Thyroid gland (tissue), 4 donors: Measurements from ENCODE around the gene MALL. TPM values are rescaled to one million over a fixed set of nuclear protein-coding genes. Genes with fewer than 3 reads are reported as not detected.
"Not testable (repeated sequence)": the region's sequence is repeated elsewhere in the genome, so short reads cannot be mapped to it uniquely, and the experiment has no call there.

ENCODE experiments used
- DNase-seq, 2 donors: peaks; one replicate each; pipeline ENCODE4 v3.0.0-alpha.2; 2019
- H3K27ac ChIP-seq, 3 donors: fragments of 200-600 bp; sonication (generic); 1 replicate in 2 of 3; 2 replicates in 1 of 3; pipeline ENCODE4 v1.5.1; 2016 to 2019; ENCODE audit warnings: mild to moderate bottlenecking in 1 of 3, moderate library complexity in 1 of 3
- H3K27me3 ChIP-seq: fragments of 200-600 bp; sonication (generic); one replicate; pipeline ENCODE4 v1.5.1; 2019
- H3K36me3 ChIP-seq, 2 donors: fragments of 200-600 bp; sonication (generic); one replicate each; pipeline ENCODE4 v1.5.1; 2016 to 2019
- H3K4me1 ChIP-seq, 2 donors: fragments of 200-600 bp; sonication (generic); one replicate each; pipeline ENCODE4 v1.5.1; 2017 to 2019
- H3K4me3 ChIP-seq, 3 donors: fragments of 200-600 bp; sonication (generic); replicated peaks in 1 of 3; 1 replicate in 2 of 3; 2 replicates in 1 of 3; pipeline ENCODE4 v1.5.1; 2016; ENCODE audit warnings: mild to moderate bottlenecking in 1 of 3
- H3K9me3 ChIP-seq: fragments of 200-600 bp; sonication (generic); one replicate; pipeline ENCODE4 v1.5.1; 2017
- WGBS, 2 donors: methylation state at CpG; one replicate each; pipeline ENCODE4 v1.1.5; 2017; 5-methylcytosine and 5-hydroxymethylcytosine counted together
- intact Hi-C: fragments of 100-400 bp; cut with DNase I; formaldehyde crosslinking; loops from one replicate; pipeline ENCODE4 v1.15.1; 2023
- total RNA-seq, 4 donors: library from RNA; depleted of rRNA; stranded (reverse); fragments of >200 nt; gene quantifications; one replicate each; pipeline ENCODE4 v1.2.3, GENCODE V29; 2016

Gene MALL
- total RNA-seq, 4 donors from 2014 or later, result 13.3 to 54.4 (median 25.0) TPM

DNA sequence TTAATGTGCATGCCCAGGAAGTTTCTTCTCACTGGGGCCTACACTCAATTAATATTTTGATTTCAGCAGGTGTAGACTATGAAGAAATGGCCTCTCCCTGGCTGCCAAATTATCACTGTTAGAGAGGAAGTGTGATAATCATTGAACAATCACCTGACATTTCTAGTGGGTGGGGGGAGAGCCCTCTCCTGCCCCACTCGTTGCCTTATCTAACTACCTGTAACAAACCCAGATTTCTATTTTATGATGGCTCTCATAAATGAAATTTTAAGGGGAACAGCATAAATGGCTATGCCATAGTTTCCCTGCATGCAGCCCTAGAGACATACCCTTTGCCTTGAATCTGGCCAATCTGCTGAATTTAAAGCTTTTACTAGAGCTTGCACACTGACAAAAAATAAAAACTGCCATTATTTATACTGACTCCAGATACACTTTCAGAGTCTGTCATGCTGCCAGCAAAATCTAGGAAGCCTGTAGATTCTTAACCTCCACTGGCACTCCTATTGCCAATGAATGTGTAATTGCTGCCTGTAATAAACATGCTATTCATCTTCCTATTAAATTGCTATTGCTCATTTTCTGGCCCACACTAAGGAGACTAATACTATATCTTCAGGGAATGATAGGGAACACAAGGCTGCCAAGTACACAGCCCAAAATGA is 55.8 kb downstream of the MALL start:
- WGBS, 2 donors, result no CpG with 5 or more reads among the region's 1 CpG
- H3K36me3 ChIP-seq, intact Hi-C loops: not testable (repeated sequence)

DNA sequence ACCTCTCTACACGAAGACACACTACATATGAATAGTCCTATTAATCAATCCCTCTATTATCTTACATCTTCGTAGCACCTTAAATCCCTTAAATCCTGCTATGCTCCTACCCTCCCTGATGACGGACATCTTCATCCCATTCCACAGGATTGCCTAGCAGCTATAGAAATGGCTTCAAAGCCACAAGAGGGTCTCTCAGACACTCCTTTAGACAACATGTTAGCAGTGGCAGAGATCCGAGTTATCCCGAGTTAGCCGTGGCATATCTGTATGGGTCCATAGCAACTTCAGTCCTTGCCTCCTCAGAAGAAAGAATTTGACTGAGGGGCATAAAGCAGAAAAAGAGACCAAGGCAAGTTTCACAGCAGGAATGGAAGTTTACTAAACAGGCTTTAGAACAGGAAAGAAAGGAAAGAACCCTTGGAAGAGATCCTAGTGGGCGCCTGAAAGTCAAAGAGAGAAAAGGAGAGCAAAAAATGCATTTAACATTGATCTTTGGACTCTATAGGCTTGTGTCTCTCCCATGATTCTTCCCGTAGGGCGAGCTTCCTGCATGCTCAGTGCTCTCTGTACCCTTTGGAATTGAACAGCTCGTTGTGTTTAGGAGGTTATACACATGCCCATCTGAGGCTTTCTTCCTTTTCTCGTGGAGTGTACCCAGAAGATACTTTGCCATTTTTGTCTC is 56.5 kb downstream of the MALL start:
- H3K27ac ChIP-seq, H3K36me3 ChIP-seq, H3K27me3 ChIP-seq, H3K9me3 ChIP-seq, DNase-seq, H3K4me3 ChIP-seq, H3K4me1 ChIP-seq, intact Hi-C loops: not testable (repeated sequence)
- WGBS, 2 donors, result no CpG with 5 or more reads among the region's 11 CpGs

More for the DNA sequence above, 55.8 kb downstream of the MALL start:
- not testable (repeated sequence) for H3K27ac ChIP-seq, H3K9me3 ChIP-seq, H3K4me1 ChIP-seq, H3K27me3 ChIP-seq, H3K4me3 ChIP-seq, DNase-seq

GRCh38 chr2:110058034-110058433 is 57.6 kb downstream of the MALL start:
- H3K36me3 ChIP-seq, intact Hi-C loops, H3K9me3 ChIP-seq, H3K27ac ChIP-seq, H3K4me3 ChIP-seq, DNase-seq, H3K4me1 ChIP-seq, H3K27me3 ChIP-seq: not testable (repeated sequence)

DNA sequence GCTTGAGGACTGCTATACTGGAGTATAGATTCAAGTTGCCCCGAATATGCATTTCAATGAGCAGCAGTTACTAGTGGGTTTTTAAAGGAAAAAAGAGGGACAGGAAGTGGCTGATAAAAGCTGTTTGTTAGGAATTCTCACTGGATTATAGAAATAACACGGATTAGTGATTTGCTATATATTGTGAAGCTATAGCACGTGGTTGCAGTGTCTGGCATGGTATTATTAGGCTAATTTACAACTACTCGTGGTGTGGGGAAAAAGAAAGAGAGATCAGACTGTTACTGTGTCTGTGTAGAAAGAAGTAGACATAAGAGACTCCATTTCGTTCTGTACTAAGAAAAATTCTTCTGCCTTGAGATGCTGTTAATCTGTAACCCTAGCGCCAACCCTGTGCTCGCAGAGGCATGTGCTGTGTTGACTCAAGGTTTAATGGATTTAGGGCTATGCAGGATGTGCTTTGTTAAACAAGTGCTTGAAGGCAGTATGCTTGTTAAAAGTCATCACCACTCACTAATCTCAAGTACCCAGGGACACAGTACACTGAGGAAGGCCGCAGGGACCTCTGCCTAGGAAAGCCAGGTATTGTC is 59.7 kb downstream of the MALL start:
- DNase-seq, H3K9me3 ChIP-seq, H3K4me3 ChIP-seq, H3K4me1 ChIP-seq, intact Hi-C loops, H3K36me3 ChIP-seq, H3K27ac ChIP-seq, H3K27me3 ChIP-seq: not testable (repeated sequence)
- no CpG with 5 or more reads among the region's 8 CpGs for WGBS, 2 donors

- intact Hi-C loops, H3K9me3 ChIP-seq, H3K27ac ChIP-seq, H3K27me3 ChIP-seq, H3K4me3 ChIP-seq, H3K36me3 ChIP-seq, H3K4me1 ChIP-seq: not testable (repeated sequence)
- WGBS, 2 donors, result 87 to 89% methylated on average over 3 of the region's 11 CpGs
- DNase-seq, result peak in 1 of 2 donors; percentile 1
Measured at GRCh38 chr2:110054521-110055407, 60.9 kb downstream of the MALL start.

GRCh38 chr2:110053688-110054087 is 61.9 kb downstream of the MALL start:
- H3K36me3 ChIP-seq, DNase-seq, H3K27me3 ChIP-seq, H3K4me3 ChIP-seq, H3K9me3 ChIP-seq, H3K27ac ChIP-seq, H3K4me1 ChIP-seq, intact Hi-C loops: not testable (repeated sequence)
- WGBS, 2 donors, result no CpG with 5 or more reads among the region's 5 CpGs

DNA sequence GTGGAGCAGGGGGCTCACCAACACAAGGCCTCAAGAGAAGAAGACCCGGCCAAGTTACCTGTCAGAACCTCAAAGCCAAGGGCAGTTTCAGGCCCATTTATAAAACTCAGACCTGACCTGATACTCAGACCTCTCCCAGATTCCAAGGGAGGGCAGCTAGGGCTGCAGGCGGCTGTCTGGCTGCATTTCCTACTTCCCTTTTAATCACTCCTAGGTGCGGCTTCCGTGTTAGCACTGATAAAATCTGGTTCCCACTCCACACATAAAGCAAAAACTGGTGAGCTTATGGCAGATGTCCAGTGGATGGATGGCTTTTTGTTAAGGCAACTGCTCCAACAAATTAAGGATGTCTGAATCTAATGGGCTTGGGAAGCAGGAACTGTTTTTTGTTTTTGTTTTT is 63.5 kb downstream of the MALL start:
- H3K4me1 ChIP-seq, H3K4me3 ChIP-seq, H3K36me3 ChIP-seq, DNase-seq, intact Hi-C loops, H3K27me3 ChIP-seq, H3K9me3 ChIP-seq, H3K27ac ChIP-seq: not testable (repeated sequence)
- WGBS, 2 donors, result no CpG with 5 or more reads among the region's 4 CpGs

DNA sequence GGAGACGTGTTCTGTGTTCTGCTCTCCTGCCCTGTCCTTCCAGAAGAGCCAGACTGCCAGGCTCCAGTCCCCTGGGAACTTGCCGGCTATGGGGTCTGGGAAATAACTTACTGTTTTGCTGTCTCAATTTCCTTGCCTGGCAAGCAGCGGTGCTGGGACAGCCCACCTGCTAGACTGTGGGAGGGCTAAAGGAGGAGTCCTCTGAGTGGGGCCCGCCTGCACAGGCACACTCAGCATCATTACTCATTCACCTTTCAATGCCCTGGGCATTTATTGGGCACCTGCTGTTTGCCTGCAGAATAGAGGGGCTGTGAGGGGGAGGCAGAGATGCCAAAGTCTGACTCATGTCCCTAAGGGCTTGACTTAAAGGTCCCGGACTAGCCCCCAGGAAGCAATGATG is 65.4 kb downstream of the MALL start:
- no CpG with 5 or more reads among the region's 5 CpGs for WGBS, 2 donors
- H3K27ac ChIP-seq, DNase-seq, H3K4me1 ChIP-seq, H3K9me3 ChIP-seq, H3K4me3 ChIP-seq, H3K27me3 ChIP-seq, intact Hi-C loops, H3K36me3 ChIP-seq: not testable (repeated sequence)

- H3K27ac ChIP-seq, H3K36me3 ChIP-seq, intact Hi-C loops, DNase-seq, H3K4me1 ChIP-seq, H3K27me3 ChIP-seq, H3K4me3 ChIP-seq, H3K9me3 ChIP-seq: not testable (repeated sequence)
- no CpG with 5 or more reads among the region's 5 CpGs for WGBS, 2 donors
Measured at GRCh38 chr2:110049769-110050168, 65.9 kb downstream of the MALL start.

- H3K36me3 ChIP-seq, H3K4me1 ChIP-seq, H3K4me3 ChIP-seq, H3K27me3 ChIP-seq, intact Hi-C loops, DNase-seq, H3K27ac ChIP-seq, H3K9me3 ChIP-seq: not testable (repeated sequence)
- 67 to 100% methylated on average over 3 to 5 of the region's 16 CpGs for WGBS, 2 donors
Measured at GRCh38 chr2:110048255-110049197, 67.1 kb downstream of the MALL start.

DNA sequence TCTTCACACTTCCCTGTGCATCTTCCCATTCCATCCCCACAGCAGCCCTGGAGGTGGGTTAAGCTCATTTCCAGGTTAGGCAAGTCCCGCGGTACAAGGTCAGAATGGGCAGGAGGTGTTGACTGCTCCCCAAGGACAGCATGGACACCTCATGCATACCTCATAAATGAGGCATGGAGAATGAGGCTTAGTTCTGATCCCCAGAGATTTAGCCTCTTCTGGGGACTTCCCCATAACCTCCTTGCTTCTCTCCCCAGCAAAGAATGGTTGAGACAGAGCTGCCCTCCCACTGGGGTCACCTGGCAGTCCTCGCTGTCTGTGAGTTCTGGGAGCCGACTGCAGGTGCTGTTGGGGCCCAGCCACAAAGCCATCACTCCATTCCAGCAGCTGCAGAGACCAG is 68.4 kb downstream of the MALL start:
- intact Hi-C loops, H3K36me3 ChIP-seq, H3K4me1 ChIP-seq, H3K4me3 ChIP-seq, H3K27ac ChIP-seq, H3K9me3 ChIP-seq, H3K27me3 ChIP-seq, DNase-seq: not testable (repeated sequence)
- WGBS, 2 donors, result no CpG with 5 or more reads among the region's 4 CpGs
